Stimulated activated CD4-positive, alpha-beta T cell treated with anti-CD3 and anti-CD28 coated beads, Interleukin-4, amount 100 ng/mL, for 48 hours (primary cell): ENCODE results near the gene TOMM7.
"Not testable (repeated sequence)": the region's sequence is repeated elsewhere in the genome, so short reads cannot be mapped to it uniquely, and the experiment has no call there.

Source experiments
- DNase-seq, 2 donors: peaks; one replicate each; pipeline ENCODE4 v3.0.0-alpha.2; 2020; ENCODE audit warnings: low read depth in 2 of 2

TOMM7 gene

DNA sequence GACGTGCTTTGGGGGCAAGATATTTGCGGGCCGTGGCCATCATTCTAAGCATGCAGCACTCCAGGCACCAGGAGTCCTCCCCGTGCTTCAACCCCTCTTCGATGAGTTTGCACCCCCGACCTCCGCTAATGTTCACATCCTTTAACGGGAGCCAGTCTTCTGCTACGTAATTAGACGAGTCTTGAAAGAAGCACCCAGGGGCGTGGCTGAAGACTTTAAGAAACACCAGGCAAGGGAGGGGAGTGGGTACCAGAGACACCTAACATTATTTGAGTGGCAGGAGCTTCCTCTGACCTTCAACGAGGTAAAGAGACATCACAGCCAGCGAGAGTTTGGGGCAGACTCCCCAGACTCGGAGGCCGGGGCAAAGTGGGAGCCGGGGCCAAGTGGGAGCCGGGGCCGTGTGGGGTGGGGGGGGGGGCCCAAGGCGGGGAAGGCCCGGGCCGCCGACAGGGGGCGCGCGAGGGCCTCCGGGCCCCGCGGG lies 31.1 kb upstream of the TOMM7 start:
- DNase-seq = peak in 1 of 2 donors; percentile 31

GRCh38 chr7:22853138-22853537 lies 30.5 kb upstream of the TOMM7 start:
- no peak for DNase-seq

DNA sequence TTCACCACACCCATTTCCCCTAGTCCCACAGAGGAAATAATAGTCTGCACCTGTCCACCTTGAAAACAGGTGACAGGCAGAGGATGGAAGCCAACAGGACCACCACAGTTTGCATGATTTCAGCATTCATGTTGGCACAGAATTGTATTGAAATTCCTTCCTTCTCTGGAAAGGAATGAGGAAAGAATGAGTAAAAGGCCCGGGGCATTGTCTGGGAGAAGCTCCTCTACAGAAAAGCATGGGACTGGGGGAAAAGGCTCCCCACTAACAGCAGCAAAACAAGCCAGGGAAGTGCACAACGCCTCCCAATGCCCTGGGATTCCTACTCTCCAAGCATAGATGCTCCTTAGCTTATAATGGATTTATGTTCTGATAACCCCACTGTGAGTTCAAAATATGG lies 28.5 kb upstream of the TOMM7 start:
- no peak for DNase-seq

- not testable (repeated sequence) for DNase-seq
These were observed 27.7 kb upstream of the TOMM7 start for GRCh38 chr7:22850394-22850793.

DNA sequence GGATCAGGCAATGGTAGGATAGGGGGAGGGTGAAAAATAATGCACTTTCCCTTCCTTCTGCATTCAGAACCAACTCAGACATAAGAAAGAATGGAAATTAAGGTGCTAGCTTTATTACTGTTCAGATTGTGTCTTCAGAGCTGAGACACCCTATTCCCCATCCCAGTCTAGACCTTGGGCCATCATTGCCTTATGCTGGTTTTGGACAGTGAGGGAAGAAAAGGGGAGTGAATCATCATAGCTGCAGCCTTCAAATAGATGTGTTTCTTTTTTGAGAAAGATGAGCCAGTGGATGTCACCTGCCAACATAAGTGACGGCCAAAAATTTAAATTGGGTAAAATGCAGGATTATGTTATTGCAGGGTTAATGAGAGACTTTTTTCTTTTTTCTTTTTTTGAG lies 27.0 kb upstream of the TOMM7 start:
- DNase-seq = no peak

- DNase-seq = no peak
These were observed 26.5 kb upstream of the TOMM7 start for GRCh38 chr7:22849172-22849571.

DNA sequence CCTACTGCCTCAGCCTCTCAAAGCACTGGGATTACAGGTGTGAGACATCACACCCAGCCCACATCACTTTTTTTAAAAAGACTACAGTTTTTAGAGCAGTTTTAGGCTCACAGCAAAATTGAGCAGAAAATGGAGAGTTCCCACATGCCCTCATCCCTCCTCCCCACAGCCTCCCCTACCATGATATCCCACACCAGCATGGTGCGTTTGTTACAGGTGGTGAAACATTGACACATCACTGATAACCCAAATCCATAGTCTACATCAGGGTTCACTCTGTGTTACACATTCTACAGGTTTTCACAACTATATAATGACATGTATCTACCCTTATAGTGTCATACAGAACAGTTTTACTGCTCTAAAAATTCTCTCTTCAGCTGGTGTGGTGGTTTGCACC lies 24.3 kb upstream of the TOMM7 start:
- DNase-seq = no peak

- DNase-seq = no peak
These were observed 22.7 kb upstream of the TOMM7 start for GRCh38 chr7:22845221-22845834.

GRCh38 chr7:22843681-22844309 lies 21.1 kb upstream of the TOMM7 start:
- DNase-seq = no peak

DNA sequence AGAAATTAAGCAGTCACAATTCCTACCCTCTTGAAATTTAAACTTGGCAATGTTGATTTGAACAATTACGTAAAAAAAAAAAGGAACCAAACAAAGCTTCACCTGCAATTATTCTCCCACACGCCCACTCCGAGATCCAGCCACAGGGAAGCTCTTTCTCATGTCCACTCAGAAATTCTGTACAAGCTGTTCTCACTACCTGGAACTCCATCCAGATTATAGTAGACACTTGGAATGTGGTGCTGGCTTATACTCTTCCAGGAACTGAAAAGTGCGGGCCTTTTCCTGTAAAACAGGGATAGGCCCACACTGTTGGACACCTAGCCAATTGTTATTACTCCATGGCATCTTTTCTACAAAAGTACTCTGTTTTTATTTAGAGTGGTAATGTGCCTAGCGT lies 20.3 kb upstream of the TOMM7 start:
- no peak for DNase-seq

GRCh38 chr7:22842383-22842941 lies 19.8 kb upstream of the TOMM7 start:
- no peak for DNase-seq

GRCh38 chr7:22841954-22842353 lies 19.3 kb upstream of the TOMM7 start:
- no peak for DNase-seq

- DNase-seq = no peak
These were observed 14.7 kb upstream of the TOMM7 start for GRCh38 chr7:22837308-22837707.

GRCh38 chr7:22836506-22836905 lies 13.9 kb upstream of the TOMM7 start:
- not testable (repeated sequence) for DNase-seq

DNA sequence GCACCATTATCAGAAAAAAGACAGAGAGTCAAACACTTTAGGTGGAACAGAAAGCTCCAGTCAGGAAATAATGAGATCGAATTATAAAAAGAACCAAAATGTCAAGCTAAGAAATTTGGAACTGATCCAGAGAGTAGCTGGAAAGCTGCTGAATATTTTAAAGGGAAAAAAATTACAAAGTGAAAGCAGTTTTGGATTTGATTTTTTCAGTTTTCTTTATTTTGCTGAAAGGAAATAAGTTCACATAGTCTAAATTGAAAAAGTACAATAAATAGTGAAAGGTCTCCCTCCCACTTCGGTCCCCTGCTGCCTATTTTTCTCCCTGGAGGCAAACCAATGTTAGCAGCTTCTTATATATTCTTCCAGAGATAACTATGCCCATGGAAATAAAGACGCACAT lies 11.3 kb upstream of the TOMM7 start:
- no peak for DNase-seq

- no peak for DNase-seq
These were observed 10.6 kb upstream of the TOMM7 start for GRCh38 chr7:22833113-22833855.

DNA sequence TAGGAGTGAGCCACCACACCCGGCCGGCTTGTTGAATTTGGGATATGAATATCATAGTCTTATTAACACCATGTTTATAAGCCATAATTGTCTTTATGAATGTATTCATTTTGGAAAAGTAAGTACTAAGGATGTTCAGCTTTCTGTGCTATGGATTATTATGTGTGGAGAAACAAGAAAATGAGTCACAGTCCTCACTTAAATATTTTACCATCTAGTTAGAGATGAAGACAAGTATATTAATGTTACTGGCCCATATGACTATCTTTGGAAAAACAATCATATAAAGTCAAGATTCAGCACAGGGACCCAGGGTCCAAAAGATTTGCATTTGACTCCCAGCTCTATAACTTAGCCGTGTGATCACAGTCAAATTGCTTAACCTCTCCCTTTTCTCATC lies 9.8 kb upstream of the TOMM7 start:
- DNase-seq = no peak

DNA sequence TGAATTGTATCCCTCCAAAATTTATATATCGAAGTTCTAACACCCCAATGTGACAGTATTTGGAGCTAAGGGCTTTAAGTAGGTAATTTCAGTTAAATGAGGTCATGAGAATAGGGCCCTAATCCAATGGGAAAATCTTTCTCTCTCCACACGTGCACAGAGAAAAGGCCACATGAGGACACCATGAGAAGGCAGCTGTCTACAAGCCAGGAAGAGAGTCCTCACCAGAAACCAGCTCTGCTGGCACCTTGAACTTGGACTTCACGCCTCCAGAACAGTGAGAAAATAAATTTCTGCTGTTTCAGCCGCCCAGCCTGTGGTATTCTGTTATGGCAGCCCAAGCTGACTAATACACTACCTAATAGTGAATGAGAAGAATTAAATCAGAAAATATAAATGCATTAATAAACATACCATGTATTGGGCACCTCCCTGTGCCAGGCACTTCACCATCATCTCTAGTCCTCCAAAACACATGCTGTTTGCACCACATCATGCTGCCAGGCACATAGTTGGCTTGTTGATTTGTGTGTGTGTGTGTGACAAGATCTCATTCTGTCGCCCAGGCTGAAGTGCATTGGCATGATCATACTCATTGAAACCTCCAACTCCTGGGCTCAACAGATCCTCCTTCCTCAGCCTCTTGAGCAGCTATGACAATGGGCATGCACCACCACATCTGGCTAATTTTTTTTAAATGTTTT lies 9.1 kb upstream of the TOMM7 start:
- DNase-seq = no peak

DNA sequence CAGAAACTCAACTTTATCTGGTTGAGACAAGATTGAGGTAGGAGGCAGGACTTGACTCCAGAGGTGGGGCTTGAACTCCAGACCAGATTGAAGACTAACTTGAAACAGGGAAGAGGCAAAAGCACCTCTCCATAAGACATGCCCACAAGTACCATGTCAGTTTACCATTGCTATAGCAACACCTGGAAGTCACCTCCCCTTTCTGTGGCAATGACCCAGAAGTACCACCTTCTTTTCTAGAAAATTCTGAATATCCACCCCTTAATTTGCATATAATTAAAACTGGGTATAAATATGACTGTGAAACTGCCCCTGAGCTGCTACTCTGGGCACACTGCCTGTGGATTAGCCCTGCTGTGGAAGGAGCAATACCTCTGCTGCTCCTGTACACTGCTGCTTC lies 4.9 kb upstream of the TOMM7 start:
- DNase-seq = no peak

DNA sequence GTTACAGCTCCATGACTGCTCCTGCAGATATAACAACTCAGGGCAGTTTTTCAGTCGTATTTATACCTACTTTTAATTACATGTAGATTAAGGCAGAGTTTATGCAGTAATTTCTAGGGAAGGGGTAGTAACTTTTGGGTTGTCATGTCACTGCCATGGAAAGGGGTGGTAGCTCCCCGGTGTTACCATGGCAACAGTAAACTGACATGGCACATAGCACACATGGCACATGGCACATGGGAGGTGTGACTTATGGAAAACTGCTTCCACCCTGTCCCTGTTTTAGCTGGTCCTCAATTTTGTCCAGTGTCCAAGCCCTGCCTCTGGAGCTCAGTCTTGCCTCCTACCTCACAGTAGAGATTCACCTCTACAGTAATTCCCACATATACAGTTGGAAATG lies 3.9 kb upstream of the TOMM7 start:
- DNase-seq = no peak

GRCh38 chr7:22824760-22825159 lies 2.1 kb upstream of the TOMM7 start:
- DNase-seq = no peak

DNA sequence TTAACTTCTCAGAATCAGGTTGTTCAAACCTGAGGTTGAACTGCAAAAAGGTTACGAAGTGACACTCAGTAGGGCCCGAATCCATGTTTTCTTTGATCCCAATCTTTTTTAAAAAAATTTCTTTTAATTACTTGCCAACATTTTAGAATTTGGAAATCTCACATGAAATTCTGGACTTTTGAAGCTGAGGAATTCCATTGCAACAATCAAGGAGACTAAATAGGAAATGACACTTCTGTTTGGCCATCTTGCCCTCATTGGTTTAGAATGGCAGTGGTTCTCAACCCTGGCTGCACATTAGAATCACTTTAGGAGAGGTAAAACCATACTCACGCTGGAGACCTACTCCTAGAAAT lies 471 bp upstream of the TOMM7 start:
- DNase-seq = no peak
